Measurements from ENCODE around the gene RPS6KA3.

DNA sequence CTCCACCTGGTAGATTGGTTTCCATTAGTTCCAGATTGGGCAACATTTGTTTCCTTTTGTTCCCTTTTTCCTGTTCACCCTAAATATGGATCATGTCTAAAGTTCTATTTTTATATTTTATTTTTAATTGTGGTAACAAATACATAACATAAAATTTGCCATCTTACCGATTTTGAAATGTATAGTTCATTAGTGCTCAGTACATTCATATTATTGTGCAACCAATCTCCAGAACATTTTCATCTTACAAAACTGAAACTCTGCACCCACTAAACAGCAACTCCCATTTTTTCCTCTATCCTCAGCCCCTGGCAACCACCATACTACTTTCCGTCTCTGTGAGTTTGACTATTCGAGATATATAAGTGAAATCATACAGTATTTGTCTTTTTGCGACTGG lies 14.2 kb upstream of the RPS6KA3 start:
- TF ChIP-seq NFRKB (IDR thresholded peaks at IDR 0.05) (no peak), FOXM1 (IDR thresholded peaks at IDR 0.05; ENCODE audit: borderline replicate concordance) (no peak), SUZ12 (IDR thresholded peaks at IDR 0.05) (no peak), SP1 (IDR thresholded peaks at IDR 0.05) (no peak), ARNT (IDR thresholded peaks at IDR 0.05) (no peak), BHLHE40 (IDR thresholded peaks at IDR 0.05; ENCODE audit: borderline replicate concordance) (no peak), TARDBP (IDR thresholded peaks at IDR 0.05) (no peak), HDGF (IDR thresholded peaks at IDR 0.05; ENCODE audit: borderline replicate concordance) (no peak), FOXA1 (IDR thresholded peaks at IDR 0.05) (no peak), FOXK2 (IDR thresholded peaks at IDR 0.05) (no peak), CTBP1 (IDR thresholded peaks at IDR 0.05; ENCODE audit: borderline replicate concordance) (no peak)
- TF ChIP-seq, protein P1, sequence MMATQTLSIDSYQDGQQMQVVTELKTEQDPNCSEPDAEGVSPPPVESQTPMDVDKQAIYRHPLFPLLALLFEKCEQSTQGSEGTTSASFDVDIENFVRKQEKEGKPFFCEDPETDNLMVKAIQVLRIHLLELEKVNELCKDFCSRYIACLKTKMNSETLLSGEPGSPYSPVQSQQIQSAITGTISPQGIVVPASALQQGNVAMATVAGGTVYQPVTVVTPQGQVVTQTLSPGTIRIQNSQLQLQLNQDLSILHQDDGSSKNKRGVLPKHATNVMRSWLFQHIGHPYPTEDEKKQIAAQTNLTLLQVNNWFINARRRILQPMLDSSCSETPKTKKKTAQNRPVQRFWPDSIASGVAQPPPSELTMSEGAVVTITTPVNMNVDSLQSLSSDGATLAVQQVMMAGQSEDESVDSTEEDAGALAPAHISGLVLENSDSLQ (IDR thresholded peaks at IDR 0.05) = no peak

Measured in HEK293T (cell line).